Activated gamma-delta T cell (primary cell): ENCODE measurements around the gene PNMA5.

Source experiments
- DNase-seq: peaks from one replicate; lab custom pipeline; 2025; lab: John Stamatoyannopoulos, UW

The PNMA5 gene

DNA sequence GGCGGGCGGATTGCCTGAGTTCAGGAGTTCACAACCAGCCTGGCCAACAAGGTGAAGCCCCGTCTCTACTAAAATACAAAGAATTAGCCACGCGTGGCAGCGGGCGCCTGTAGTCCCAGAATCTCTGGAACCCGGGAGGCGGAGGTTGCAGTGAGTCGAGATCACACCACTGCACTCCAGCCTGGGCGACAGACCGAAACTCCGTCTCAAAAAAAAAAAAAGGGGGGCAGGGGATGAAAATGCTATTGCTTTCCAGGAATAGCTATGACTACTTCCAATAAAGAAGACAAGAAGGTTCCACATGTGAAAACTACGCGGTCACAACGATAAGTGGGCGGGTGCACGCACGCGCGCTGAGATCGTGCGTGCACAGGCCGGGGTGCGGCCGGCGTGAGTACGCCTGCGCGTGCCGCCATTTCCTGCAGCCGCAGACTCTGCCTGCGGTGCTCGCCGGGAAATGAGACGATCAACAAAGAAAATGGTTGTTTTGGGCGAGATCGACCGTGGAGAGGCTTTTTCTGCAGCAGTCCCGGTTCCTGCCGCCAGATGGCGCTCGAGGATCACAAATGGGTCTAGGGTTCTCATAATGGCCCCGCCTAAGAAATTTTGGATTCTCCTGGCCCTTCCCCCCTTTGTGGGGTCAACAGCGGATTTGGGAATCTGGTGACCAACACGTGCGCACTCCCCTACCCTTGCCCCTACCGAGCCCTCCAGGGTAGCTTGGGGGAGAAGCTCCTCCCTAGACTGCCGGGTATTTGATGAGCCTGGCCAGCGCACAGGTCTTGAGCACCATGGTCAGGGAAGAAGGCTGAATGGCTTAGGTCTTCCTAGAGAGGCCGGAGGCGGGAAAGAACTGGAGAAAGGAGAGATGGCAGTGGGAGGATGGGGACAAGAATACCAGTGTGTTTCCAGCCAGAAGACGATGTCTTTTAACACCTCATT is 35.1 kb downstream of the PNMA5 start:
- DNase-seq = peak; percentile 78

GRCh38 chrX:152958047-152958446 is 35.9 kb downstream of the PNMA5 start:
- no peak for DNase-seq

- no peak for DNase-seq
These were observed 43.1 kb downstream of the PNMA5 start for GRCh38 chrX:152950786-152951185.

DNA sequence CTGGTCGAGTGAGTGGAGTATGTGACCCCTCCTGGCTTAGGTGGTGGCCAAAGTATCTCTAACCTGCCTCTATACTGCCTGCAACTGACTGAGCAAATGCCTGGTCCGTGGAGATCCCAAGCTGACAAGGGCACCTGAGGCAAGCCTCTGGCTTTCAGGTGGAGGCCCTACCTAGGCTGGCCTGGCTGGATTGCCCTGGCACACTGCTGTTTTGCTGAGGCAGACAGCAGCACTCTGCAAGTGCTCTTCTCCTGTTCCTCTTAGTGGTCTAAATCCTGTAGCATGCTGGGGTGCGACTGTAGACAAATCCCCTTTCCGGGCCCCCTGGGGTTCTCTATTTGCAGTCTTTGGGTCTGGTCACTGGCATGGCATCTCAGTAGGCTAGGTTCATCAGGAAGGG is 44.8 kb downstream of the PNMA5 start:
- DNase-seq = no peak

GRCh38 chrX:152946681-152947080 is 47.2 kb downstream of the PNMA5 start:
- no peak for DNase-seq

DNA sequence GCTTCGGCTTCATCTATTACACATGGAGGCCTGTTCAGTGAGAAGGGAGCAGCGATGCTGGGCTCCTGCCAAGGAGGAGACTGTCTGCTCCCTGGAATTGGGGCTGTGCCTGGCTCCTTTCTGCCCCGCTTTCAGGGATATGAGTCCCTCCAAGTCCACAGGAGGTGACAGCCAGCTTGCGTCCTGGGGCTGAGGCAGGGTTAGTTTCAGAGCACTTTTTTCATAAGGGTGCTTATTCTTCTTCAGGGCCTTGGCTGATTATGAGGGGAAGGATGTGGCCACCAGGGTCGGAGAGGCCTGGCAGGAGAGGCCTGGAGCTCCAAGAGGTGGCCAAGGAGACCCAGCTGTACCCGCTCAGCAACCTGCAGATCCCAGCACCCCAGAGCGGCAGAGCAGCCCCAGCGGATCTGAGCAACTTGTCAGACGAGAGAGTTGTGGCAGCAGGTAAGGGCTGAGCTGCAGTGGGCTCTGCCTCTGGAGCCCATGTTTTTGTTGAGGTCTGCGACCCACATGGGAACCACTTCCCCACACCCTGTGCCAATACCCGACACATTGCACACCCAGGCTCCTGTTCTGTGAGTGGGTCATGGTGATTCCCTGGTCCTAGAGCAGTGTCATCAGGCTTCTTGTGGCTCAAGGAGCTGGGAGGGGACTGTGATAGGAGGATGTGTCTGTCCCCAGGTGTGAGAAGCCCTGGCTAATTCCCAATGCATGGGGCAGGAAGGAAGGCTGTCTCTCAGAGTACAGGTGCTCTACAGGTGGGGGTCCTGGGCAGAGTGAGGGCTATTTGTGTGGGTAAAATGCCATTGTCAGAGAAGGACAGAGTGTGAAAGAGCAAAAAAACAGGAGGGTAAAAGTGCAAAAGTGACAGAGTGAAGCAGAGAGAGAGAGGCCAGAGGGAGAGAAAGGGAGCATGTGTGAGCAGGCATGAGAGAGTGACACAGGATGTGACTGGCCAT is 48.6 kb downstream of the PNMA5 start:
- DNase-seq = no peak

GRCh38 chrX:152943826-152944225 is 50.1 kb downstream of the PNMA5 start:
- no peak for DNase-seq

DNA sequence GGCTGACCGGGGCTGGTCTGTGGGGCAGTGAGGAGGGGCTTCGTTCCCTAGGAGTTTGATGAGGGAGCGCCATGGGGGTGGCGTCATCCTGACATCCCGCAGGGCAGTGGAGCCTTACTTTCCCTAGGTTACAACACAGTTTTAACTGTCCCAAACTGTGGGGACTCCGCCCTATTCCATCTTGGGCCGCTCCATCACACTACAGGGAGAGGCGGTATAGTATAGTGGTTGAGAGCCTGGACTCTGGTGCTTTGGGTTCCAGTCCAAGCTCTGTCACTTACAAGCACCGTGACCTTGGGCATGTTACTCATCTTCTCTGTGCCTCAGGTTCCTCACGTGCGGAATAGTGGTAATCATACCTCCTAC is 51.9 kb downstream of the PNMA5 start:
- DNase-seq = no peak

GRCh38 chrX:152941328-152942076 is 52.4 kb downstream of the PNMA5 start:
- DNase-seq = peak; percentile 79
